Caco-2 (cell line): ENCODE data around the gene ABI2. TPM values are rescaled to one million over a fixed set of nuclear protein-coding genes. Genes with fewer than 3 reads are reported as not detected.

ENCODE experiments used
- BruUV-seq: library from RNA; stranded (reverse); fragments of 400-500 nt; replicated peaks from 2 replicates; lab custom pipeline; 2021; lab: Mats Ljungman, UMichigan
- CTCF ChIA-PET: fragments of 300-600 bp; sonication (Branson Sonifier 250); formaldehyde crosslinking; loops from one replicate; lab custom pipeline; 2022; ENCODE audit warnings: antibody characterized with exemption; lab: Charles Lee
- POLR2A ChIA-PET: fragments of 300-600 bp; sonication (Branson Sonifier 250); formaldehyde crosslinking; loops from one replicate; lab custom pipeline; 2022; ENCODE audit warnings: antibody characterized with exemption; lab: Charles Lee
- DNase-seq, 2 experiments: peaks; one replicate each; pipeline versions ENCODE4 v3.0.0 to v3.0.0-alpha.2; 2020 to 2022
- H3K27me3 ChIP-seq: replicated peaks from 2 replicates; pipeline ENCODE4 v1.6.0; 2011; ENCODE audit warnings: low read length; ENCODE audit not compliant: control insufficient read depth, insufficient read depth
- H3K36me3 ChIP-seq: 2 replicates; pipeline ENCODE4 v1.5.1; 2011; ENCODE audit warnings: low read length; ENCODE audit not compliant: control insufficient read depth, insufficient read depth
- H3K4me1 ChIP-seq: fragments of 250-450 bp; sonication (Bioruptor Pico); 2 replicates; pipeline ENCODE4 v1.5.1; 2020; ENCODE audit warnings: mild to moderate bottlenecking
- H3K4me3 ChIP-seq: 2 replicates; pipeline ENCODE4 v1.5.1; 2011; ENCODE audit warnings: low read depth, mild to moderate bottlenecking, control low read depth, low read length
- H3K9me3 ChIP-seq: fragments of 250-450 bp; sonication (Bioruptor Pico); 2 replicates; pipeline ENCODE4 v1.5.1; 2020; ENCODE audit warnings: mild to moderate bottlenecking, moderate library complexity
- H3K27ac Mint-ChIP-seq: one replicate; pipeline ENCODE4 v1.8.0; 2022; ENCODE audit warnings: mixed read lengths; ENCODE audit not compliant: unreplicated experiment
- H3K27me3 Mint-ChIP-seq: one replicate; pipeline ENCODE4 v1.8.0; 2022; ENCODE audit warnings: mixed read lengths; ENCODE audit not compliant: insufficient read depth, unreplicated experiment
- H3K36me3 Mint-ChIP-seq: one replicate; pipeline ENCODE4 v1.8.0; 2022; ENCODE audit warnings: mild to moderate bottlenecking, mixed read lengths; ENCODE audit not compliant: insufficient read depth, unreplicated experiment
- H3K4me1 Mint-ChIP-seq: one replicate; pipeline ENCODE4 v1.8.0; 2022; ENCODE audit warnings: low read depth, mixed read lengths; ENCODE audit not compliant: unreplicated experiment
- H3K4me3 Mint-ChIP-seq: one replicate; pipeline ENCODE4 v1.8.0; 2022; ENCODE audit warnings: mild to moderate bottlenecking, moderate library complexity, mixed read lengths; ENCODE audit not compliant: unreplicated experiment
- H3K9me3 Mint-ChIP-seq: one replicate; pipeline ENCODE4 v1.8.0; 2022; ENCODE audit warnings: mixed read lengths; ENCODE audit not compliant: unreplicated experiment
- intact Hi-C: fragments of 100-400 bp; cut with micrococcal nuclease; formaldehyde crosslinking; loops from one replicate; pipeline ENCODE4 v1.10.0; 2022; ENCODE audit not compliant: unreplicated experiment
- total RNA-seq: library from RNA; stranded (reverse); gene quantifications from 2 replicates; pipeline ENCODE4 v1.2.3, GENCODE V29; 2022
- TF ChIP-seq, protein P1 (sequence below), 2 experiments: fragments of 200-600 bp in 1 of 2; IDR thresholded peaks; 1 replicate in 1 of 2; 2 replicates in 1 of 2; pipeline versions ENCODE4 v1.5.1 to v1.8.0; 2011 to 2022; ENCODE audit warnings: antibody characterized with exemption in 1 of 2, control low read depth in 1 of 2, inconsistent platforms in 1 of 2, low read depth in 1 of 2, low read length in 1 of 2, mild to moderate bottlenecking in 1 of 2, moderate library complexity in 1 of 2; ENCODE audit not compliant: insufficient read depth in 1 of 2, severe bottlenecking in 1 of 2, unreplicated experiment in 1 of 2

The ABI2 gene
- total RNA-seq, 1 experiment from 2014 or later, result 60.0 TPM

GRCh38 chr2:203437511-203437910 lies 109.3 kb downstream of the ABI2 start:
- peaks cover 6% of the 10 kb centered on the region for H3K4me1 Mint-ChIP-seq
- ChIA-PET POLR2A (no interaction called here), CTCF (no interaction called here)
- Histone ChIP-seq H3K4me1 (no peaks in the 10 kb centered on the region), H3K4me3 (no peak overlapping the region), H3K9me3 (no peaks in the 10 kb centered on the region), H3K27me3 (no peaks in the 10 kb centered on the region), H3K36me3 (peaks cover 2% of the 10 kb centered on the region)
- no TSS peak for BruUV-seq
- H3K27me3 Mint-ChIP-seq, result no peaks in the 10 kb centered on the region
- DNase-seq, result no peak
- intact Hi-C loops, result no loop called here
- H3K4me3 Mint-ChIP-seq, result no peak overlapping the region
- no peak overlapping the region for H3K27ac Mint-ChIP-seq
- peaks cover 78% of the 10 kb centered on the region for H3K36me3 Mint-ChIP-seq
- TF ChIP-seq, protein P1, sequence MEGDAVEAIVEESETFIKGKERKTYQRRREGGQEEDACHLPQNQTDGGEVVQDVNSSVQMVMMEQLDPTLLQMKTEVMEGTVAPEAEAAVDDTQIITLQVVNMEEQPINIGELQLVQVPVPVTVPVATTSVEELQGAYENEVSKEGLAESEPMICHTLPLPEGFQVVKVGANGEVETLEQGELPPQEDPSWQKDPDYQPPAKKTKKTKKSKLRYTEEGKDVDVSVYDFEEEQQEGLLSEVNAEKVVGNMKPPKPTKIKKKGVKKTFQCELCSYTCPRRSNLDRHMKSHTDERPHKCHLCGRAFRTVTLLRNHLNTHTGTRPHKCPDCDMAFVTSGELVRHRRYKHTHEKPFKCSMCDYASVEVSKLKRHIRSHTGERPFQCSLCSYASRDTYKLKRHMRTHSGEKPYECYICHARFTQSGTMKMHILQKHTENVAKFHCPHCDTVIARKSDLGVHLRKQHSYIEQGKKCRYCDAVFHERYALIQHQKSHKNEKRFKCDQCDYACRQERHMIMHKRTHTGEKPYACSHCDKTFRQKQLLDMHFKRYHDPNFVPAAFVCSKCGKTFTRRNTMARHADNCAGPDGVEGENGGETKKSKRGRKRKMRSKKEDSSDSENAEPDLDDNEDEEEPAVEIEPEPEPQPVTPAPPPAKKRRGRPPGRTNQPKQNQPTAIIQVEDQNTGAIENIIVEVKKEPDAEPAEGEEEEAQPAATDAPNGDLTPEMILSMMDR (IDR thresholded peaks at IDR 0.05; ENCODE audit: insufficient read depth in 1 of 2, low read depth in 1 of 2, low read length in 1 of 2, severe bottlenecking in 1 of 2, unreplicated experiment in 1 of 2), result no peak
- no peaks in the 10 kb centered on the region for H3K9me3 Mint-ChIP-seq

DNA sequence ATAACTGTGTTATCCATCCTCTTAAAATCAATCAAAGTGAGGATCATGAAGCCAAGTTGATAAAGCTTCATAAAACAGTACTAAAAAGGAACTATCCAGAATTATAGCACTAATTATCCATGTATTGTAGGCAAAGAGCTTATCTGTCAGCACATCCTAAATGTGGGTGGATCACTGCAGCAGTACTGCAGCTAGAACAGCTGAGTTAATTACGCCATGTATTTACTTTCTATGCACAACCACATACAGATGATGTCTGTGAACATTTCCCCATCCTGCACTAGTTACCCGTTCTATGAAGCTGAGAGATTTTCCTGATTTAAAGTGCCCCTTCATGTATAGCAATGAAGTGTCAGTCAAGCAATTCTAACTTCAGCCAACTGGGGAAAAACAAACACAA lies 110.3 kb downstream of the ABI2 start:
- Histone ChIP-seq H3K36me3 (peaks cover 3% of the 10 kb centered on the region), H3K9me3 (no peaks in the 10 kb centered on the region), H3K4me1 (no peaks in the 10 kb centered on the region), H3K4me3 (no peak overlapping the region), H3K27me3 (no peaks in the 10 kb centered on the region)
- no peak for DNase-seq
- intact Hi-C loops, result no loop called here
- CTCF ChIA-PET, result no interaction called here
- TF ChIP-seq, protein P1 (IDR thresholded peaks at IDR 0.05; ENCODE audit: insufficient read depth in 1 of 2, low read depth in 1 of 2, low read length in 1 of 2, severe bottlenecking in 1 of 2, unreplicated experiment in 1 of 2), result no peak
- Mint-ChIP-seq H3K4me3 (no peak overlapping the region), H3K27me3 (no peaks in the 10 kb centered on the region), H3K36me3 (peaks cover 83% of the 10 kb centered on the region), H3K27ac (peak overlapping the region; percentile 13), H3K9me3 (no peaks in the 10 kb centered on the region), H3K4me1 (peaks cover 6% of the 10 kb centered on the region)
- BruUV-seq, result no TSS peak
- POLR2A ChIA-PET, result no interaction called here

GRCh38 chr2:203440671-203441070 lies 112.5 kb downstream of the ABI2 start:
- POLR2A ChIA-PET, result no interaction called here

More at GRCh38 chr2:203440671-203441070, 112.5 kb downstream of the ABI2 start:
- Histone ChIP-seq H3K4me1 (no peaks in the 10 kb centered on the region), H3K9me3 (no peaks in the 10 kb centered on the region), H3K36me3 (peaks cover 7% of the 10 kb centered on the region), H3K4me3 (no peak overlapping the region), H3K27me3 (no peaks in the 10 kb centered on the region)
- H3K4me3 Mint-ChIP-seq, result no peak overlapping the region
- peaks cover 92% of the 10 kb centered on the region for H3K36me3 Mint-ChIP-seq
- no TSS peak for BruUV-seq
- CTCF ChIA-PET, result interaction anchor here (0.8 kb wide), 1 partner anchor 132 kb away, joined by 4 read pairs; no protein-coding TSS in a partner anchor
- no peaks in the 10 kb centered on the region for H3K27me3 Mint-ChIP-seq
- no peak for DNase-seq
- H3K9me3 Mint-ChIP-seq, result no peaks in the 10 kb centered on the region
- H3K27ac Mint-ChIP-seq, result no peak overlapping the region
- TF ChIP-seq, protein P1 (IDR thresholded peaks at IDR 0.05; ENCODE audit: insufficient read depth in 1 of 2, low read depth in 1 of 2, low read length in 1 of 2, severe bottlenecking in 1 of 2, unreplicated experiment in 1 of 2), result no peak
- peaks cover 6% of the 10 kb centered on the region for H3K4me1 Mint-ChIP-seq
- intact Hi-C loops, result no loop called here
